Measurements from ENCODE around the gene GOLGA1. TPM values are rescaled to one million over a fixed set of nuclear protein-coding genes. Genes with fewer than 3 reads are reported as not detected.

Gene GOLGA1
- total RNA-seq, 1 donor from 2014 or later: 19.4 TPM

DNA sequence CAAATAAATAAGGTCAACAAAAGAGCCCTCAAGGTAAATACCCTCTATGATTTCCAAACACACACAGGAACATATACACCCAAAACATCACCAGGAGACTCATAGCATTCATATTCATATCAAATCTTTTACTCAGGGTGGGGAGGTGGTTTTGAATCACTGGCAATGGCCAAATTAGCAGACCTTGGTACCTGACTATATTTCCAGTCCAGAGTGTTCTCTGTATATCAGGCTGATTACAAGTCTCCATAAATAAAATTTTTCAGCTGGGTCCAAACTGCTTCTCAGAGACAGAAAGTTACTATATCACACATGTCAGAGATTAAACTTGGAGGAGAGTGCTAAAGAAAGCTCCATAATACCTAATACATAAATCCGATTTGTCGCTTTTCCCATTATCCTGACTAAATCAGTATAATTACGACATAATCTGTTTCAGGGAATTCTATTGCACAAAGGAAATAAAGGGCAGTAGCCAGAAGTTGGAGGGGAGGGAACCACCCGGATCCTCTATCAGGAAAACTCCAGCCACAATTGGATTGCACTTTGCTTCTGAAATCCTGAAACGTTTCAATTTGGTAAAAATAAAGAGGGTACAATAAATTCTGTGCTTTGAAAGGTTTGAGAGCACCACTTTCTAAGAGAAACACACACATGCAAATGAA lies 7.0 kb upstream of the GOLGA1 start:
- no peak overlapping the region for H3K4me3 Mint-ChIP-seq (ENCODE audit: low read depth)
- no peak for DNase-seq (ENCODE audit: low spot score, unreplicated experiment)
- no peaks in the 10 kb centered on the region for H3K9me3 Mint-ChIP-seq (ENCODE audit: low read depth)
- H3K4me1 Mint-ChIP-seq (ENCODE audit: low read depth): peaks cover 12% of the 10 kb centered on the region
- TF ChIP-seq, protein P1, sequence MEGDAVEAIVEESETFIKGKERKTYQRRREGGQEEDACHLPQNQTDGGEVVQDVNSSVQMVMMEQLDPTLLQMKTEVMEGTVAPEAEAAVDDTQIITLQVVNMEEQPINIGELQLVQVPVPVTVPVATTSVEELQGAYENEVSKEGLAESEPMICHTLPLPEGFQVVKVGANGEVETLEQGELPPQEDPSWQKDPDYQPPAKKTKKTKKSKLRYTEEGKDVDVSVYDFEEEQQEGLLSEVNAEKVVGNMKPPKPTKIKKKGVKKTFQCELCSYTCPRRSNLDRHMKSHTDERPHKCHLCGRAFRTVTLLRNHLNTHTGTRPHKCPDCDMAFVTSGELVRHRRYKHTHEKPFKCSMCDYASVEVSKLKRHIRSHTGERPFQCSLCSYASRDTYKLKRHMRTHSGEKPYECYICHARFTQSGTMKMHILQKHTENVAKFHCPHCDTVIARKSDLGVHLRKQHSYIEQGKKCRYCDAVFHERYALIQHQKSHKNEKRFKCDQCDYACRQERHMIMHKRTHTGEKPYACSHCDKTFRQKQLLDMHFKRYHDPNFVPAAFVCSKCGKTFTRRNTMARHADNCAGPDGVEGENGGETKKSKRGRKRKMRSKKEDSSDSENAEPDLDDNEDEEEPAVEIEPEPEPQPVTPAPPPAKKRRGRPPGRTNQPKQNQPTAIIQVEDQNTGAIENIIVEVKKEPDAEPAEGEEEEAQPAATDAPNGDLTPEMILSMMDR (IDR thresholded peaks at IDR 0.05; ENCODE audit: unreplicated experiment): no peak
- peaks cover 7% of the 10 kb centered on the region for H3K36me3 Mint-ChIP-seq (ENCODE audit: insufficient read depth)
- H3K27me3 Mint-ChIP-seq: no peaks in the 10 kb centered on the region
- no peak overlapping the region for H3K27ac Mint-ChIP-seq

DNA sequence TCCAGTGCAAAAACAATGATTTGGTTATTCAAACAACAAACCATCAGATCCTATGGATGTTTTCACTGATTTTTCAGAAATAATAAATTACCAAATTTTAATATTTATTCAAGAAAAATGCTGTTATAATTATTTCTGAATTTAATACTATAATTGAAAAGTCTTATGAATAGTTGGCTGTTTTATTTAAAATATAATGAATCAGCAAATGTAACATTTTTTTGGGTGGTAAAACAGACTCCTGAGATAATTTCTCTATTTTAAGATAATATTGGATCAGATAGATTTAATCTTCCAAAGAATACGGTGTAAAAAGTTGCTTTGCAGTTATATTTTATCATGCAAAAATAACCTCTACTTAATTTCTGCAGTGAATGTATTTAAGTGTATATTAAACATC lies 5.3 kb upstream of the GOLGA1 start:
- TF ChIP-seq, protein P1 (IDR thresholded peaks at IDR 0.05; ENCODE audit: unreplicated experiment): no peak
- Mint-ChIP-seq H3K27me3 (no peaks in the 10 kb centered on the region), H3K36me3 (ENCODE audit: insufficient read depth) (peaks cover 5% of the 10 kb centered on the region)

DNA sequence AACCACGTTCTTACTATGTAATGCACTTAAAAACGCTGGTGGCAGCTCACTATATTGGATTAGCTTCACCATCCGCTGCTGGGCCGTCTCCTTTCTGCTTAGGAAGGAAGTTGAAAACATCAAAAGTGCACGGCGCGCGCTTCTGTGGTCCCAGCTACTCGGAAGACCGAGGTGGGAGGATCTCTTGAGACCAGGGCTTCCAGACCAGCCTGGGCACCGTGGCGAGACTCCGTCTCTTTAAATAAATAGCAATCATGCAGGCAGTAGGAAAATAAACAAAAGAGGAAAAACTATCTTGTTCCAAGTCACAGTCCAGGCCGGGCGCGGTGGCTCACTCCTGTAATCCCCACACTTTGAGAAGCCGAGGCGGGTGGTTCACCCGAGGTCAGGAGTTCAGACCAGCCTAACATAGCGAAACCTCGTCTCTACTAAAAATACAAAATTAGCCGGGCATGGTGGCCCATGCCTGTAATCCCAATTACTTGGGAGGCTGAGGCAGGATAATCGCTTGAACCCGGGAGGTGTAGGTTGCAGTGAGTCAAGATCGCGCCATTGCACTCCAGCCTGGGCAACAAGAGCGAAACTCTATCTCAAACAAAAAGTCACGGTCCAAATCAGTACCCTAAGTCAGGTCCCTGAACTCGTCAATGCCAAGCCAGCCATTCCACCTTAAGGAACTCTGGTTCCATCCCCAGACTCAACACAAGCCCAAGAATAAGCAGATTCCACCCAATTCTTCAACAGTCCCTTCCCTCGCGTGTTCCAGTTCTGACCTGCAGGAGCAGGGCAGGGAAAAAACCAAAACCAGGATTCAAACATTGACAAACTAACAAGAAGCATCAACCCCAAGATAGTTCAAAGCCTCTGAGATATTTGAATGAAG lies 1.0 kb upstream of the GOLGA1 start:
- peaks cover 11% of the 10 kb centered on the region for H3K4me1 Mint-ChIP-seq (ENCODE audit: low read depth)
- no peak for DNase-seq (ENCODE audit: low spot score, unreplicated experiment)
- TF ChIP-seq, protein P1 (IDR thresholded peaks at IDR 0.05; ENCODE audit: unreplicated experiment): peak; percentile 19
- peaks cover 2% of the 10 kb centered on the region for H3K36me3 Mint-ChIP-seq (ENCODE audit: insufficient read depth)
- H3K9me3 Mint-ChIP-seq (ENCODE audit: low read depth): no peaks in the 10 kb centered on the region
- H3K27me3 Mint-ChIP-seq: no peaks in the 10 kb centered on the region
- peak overlapping the region; percentile 94 for H3K27ac Mint-ChIP-seq
- peak overlapping the region; percentile 81 for H3K4me3 Mint-ChIP-seq (ENCODE audit: low read depth)

More for the DNA sequence above, 5.3 kb upstream of the GOLGA1 start:
- Mint-ChIP-seq H3K9me3 (ENCODE audit: low read depth) (no peaks in the 10 kb centered on the region), H3K4me3 (ENCODE audit: low read depth) (no peak overlapping the region), H3K4me1 (ENCODE audit: low read depth) (peaks cover 16% of the 10 kb centered on the region), H3K27ac (no peak overlapping the region)
- DNase-seq (ENCODE audit: low spot score, unreplicated experiment): no peak

DNA sequence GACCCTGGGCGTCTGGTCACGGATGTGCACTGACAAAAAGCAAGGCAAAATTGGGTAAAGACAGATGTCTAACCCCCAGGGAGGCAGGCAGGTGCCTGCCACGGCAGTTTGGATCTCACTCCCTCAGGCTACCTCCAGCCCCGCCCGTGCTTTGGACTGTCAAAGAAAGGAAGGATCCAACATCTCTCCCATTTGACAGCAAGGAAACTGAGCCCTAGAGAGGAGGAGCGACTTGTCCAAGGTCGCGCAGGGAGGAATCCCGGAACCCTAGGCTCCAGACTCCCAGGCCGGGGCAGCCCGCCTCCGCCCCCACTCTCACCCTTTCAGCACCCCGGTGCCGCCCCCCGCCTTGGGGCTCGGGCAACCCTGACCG lies 376 bp downstream of the GOLGA1 start:
- no peaks in the 10 kb centered on the region for H3K9me3 Mint-ChIP-seq (ENCODE audit: low read depth)
- H3K36me3 Mint-ChIP-seq (ENCODE audit: insufficient read depth): peaks cover 3% of the 10 kb centered on the region
- H3K4me3 Mint-ChIP-seq (ENCODE audit: low read depth): peak overlapping the region; percentile 81
- H3K27me3 Mint-ChIP-seq: no peaks in the 10 kb centered on the region
- peak overlapping the region; percentile 95 for H3K27ac Mint-ChIP-seq
- TF ChIP-seq, protein P1 (IDR thresholded peaks at IDR 0.05; ENCODE audit: unreplicated experiment): no peak
- no peak for DNase-seq (ENCODE audit: low spot score, unreplicated experiment)
- peaks cover 11% of the 10 kb centered on the region for H3K4me1 Mint-ChIP-seq (ENCODE audit: low read depth)

DNA sequence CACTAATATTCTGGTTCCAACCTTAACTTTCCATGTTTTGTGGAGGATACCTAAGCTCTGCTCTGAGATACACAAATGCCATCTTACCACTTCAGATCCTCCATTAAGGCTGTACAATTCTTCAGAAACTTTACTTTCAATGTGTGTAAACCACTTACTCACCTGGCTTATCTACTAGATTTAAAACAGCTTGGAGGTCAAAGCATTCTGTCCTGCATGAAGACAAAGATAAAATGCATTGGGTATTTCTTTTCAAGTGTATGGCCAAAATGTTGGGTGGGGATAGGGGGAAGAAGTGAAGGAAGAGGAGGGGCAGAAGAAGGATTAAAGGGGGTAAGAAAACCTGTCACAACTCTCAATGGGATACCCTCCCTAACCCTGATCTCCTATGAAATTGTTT lies 939 bp downstream of the GOLGA1 start:
- H3K4me3 Mint-ChIP-seq (ENCODE audit: low read depth): peak overlapping the region; percentile 81

More for the DNA sequence above, 939 bp downstream of the GOLGA1 start:
- peaks cover 11% of the 10 kb centered on the region for H3K4me1 Mint-ChIP-seq (ENCODE audit: low read depth)
- no peak for DNase-seq (ENCODE audit: low spot score, unreplicated experiment)
- peaks cover 3% of the 10 kb centered on the region for H3K36me3 Mint-ChIP-seq (ENCODE audit: insufficient read depth)
- H3K27ac Mint-ChIP-seq: peak overlapping the region; percentile 95
- no peaks in the 10 kb centered on the region for H3K9me3 Mint-ChIP-seq (ENCODE audit: low read depth)
- TF ChIP-seq, protein P1 (IDR thresholded peaks at IDR 0.05; ENCODE audit: unreplicated experiment): no peak
- no peaks in the 10 kb centered on the region for H3K27me3 Mint-ChIP-seq
